Measurements from ENCODE around the gene ELF1.

DNA sequence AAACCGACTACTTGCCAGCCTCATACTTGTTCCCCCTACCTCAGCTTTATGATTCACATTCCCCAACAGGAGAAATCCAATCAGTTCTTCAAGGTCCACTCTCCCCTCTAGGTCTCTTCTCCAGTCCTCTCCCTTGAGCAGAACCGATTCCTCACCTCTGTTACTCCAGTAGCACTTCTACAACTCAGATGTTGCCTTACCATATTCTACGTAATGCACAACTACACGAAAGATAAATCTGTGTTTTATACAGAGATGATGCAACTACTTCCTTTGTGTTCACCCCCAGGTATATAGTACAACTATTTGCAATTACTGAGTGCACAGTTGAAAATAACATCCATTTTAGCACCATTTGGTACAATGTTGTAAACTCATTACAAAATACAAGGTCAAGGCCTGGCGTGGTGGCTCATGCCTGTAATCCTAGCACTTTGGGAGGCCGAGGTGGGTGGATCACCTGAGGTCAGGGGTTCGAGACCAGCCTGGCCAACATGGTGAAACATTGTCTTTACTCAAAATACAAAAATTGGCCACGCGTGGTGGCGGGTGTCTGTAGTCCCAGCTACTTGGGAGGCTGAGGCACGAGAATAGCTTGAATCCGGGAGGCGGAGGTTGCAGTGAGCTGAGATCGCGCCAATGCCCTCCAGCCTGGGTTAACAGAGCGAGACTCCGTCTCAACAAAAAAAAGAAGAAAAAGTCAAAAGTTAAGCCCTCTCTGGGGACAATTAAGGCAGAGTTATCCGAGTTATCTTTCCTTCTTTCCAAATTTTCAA, 39.4 kb upstream of the ELF1 start:
- TF ChIP-seq POLR2AphosphoS5 (IDR thresholded peaks at IDR 0.05), result no peak
- TF ChIP-seq POLR2A (IDR thresholded peaks at IDR 0.05), result no peak
